GM18511 (cell line): Measurements from ENCODE around the gene MRC2.
"Not testable (repeated sequence)": the region's sequence is repeated elsewhere in the genome, so short reads cannot be mapped to it uniquely, and the experiment has no call there.

Source experiments
- ATAC-seq: cut with Tn5 transposase; IDR thresholded peaks from one replicate; pipeline ENCODE4 v1.9.1; 2021; ENCODE audit warnings: mild to moderate bottlenecking, moderate library complexity; ENCODE audit not compliant: unreplicated experiment

MRC2 gene

DNA sequence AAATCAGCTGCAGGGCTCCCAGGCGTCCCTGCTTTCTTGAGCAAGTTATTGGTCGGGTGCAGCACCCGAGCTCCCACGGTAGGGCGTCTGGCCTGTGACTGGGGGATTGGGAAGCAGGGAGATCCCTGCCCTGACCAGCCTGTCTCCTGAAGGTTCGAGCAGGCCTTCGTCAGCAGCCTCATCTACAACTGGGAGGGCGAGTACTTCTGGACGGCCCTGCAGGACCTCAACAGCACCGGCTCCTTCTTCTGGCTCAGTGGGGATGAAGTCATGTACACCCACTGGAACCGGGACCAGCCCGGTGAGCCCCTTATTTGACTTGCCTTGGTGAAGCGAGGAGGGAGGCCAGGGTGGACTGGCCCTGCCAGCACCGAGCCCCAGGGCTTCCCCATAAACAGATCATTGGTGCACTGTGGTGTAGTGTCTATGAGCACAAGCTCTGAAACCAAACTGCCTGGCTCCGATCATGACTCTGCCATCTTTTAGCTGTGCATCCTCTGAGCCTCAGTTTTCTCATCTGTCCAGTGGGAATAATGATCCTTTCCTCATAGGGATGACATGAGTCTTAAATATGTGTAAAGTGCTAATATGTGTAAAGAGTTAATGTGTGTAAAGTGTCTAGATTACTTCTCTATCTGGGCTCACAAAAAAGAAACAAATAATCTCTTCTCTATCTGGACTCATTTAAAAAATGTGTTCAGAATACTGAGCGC is 48.9 kb downstream of the MRC2 start:
- no peak for ATAC-seq

DNA sequence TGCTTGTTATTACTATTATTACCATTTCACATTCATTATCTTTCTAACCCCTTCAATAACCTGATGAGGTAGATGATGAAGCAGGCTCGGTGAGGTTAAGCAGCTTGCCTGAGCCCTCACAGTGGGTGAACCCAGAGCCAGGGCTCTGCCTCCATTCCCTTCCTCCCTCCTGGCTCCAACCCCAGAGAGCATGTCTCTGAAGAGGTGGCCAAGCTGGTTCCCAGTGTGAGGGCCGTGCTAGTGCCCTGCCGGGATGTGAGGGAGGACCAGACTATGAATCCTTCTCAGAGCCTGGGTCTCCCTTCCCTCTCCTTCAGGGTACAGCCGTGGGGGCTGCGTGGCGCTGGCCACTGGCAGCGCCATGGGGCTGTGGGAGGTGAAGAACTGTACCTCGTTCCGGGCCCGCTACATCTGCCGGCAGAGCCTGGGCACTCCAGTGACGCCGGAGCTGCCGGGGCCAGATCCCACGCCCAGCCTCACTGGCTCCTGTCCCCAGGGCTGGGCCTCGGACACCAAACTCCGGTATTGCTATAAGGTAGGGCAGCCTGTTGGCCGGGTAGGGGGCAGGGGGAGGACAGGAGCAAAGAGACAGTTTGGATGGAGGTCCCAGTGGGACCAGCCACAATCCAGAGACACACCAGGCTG is 49.6 kb downstream of the MRC2 start:
- no peak for ATAC-seq

DNA sequence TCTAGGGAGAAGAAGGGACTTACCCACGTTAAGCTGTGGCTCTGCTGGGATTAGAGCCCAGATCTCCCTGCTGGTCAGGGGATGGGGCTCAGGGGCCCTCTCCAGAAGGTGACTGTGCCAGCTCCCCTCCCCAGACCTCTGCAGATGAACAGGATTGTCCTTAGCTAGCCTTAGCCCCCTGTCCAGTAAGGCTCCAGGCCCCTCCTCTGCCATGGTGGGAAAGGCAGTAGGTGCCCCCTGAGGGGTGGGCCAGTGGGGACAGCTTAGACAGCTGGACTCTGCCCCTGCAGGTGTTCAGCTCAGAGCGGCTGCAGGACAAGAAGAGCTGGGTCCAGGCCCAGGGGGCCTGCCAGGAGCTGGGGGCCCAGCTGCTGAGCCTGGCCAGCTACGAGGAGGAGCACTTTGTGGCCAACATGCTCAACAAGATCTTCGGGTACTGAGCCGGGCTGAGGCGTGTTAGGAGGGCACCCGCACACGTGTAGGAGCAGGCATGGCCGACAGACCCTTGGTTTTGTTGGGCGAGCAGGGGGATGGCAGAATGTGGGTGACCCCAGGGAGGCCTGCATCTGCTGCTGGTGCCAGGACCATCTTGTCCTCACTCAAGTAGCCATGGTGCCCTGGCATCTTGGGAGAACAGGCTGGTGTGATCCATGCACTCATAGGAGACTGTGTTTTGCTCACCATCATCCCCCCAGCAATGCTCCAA is 50.9 kb downstream of the MRC2 start:
- no peak for ATAC-seq

DNA sequence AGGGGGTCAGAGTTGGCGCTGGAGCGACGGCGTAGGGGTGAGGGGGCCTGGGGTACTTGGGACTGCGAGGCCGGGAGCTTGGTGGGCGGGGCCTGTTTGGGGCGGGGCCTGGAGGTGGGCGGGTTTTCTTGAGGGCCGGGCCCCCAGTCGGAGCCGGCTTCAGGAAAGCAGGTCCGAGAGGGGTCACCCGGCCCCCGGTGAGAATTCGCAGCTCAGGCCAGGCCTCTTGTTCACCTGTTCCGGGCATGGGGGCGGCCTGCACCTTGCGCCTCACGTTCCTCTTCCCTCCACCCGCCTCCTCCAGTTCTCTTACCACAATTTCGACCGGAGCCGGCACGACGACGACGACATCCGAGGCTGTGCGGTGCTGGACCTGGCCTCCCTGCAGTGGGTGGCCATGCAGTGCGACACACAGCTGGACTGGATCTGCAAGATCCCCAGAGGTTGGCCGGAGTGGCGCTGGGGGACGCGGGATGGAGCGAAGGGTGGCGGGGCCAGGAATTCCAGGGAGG is 52.5 kb downstream of the MRC2 start:
- no peak for ATAC-seq

DNA sequence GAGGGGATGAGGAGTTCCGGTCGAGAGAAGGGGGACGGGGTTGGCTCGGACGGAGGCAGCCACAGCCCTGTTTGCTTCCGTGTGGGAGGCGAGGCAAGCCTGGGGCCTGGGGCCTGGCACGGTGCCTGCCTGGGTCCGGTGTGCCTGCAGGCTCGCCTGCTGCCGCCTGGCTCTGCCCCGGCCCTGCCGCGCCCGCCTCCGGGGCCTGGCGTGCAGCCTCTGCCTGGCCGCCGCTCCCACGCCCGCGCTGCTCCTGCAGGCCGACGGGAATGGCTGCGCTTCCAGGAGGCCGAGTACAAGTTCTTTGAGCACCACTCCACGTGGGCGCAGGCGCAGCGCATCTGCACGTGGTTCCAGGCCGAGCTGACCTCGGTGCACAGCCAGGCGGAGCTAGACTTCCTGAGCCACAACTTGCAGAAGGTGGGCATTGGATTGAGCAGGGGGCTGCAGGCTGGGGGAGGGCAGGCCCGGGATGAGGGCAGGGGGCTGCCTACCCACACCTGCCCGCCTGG is 53.1 kb downstream of the MRC2 start:
- no peak for ATAC-seq

DNA sequence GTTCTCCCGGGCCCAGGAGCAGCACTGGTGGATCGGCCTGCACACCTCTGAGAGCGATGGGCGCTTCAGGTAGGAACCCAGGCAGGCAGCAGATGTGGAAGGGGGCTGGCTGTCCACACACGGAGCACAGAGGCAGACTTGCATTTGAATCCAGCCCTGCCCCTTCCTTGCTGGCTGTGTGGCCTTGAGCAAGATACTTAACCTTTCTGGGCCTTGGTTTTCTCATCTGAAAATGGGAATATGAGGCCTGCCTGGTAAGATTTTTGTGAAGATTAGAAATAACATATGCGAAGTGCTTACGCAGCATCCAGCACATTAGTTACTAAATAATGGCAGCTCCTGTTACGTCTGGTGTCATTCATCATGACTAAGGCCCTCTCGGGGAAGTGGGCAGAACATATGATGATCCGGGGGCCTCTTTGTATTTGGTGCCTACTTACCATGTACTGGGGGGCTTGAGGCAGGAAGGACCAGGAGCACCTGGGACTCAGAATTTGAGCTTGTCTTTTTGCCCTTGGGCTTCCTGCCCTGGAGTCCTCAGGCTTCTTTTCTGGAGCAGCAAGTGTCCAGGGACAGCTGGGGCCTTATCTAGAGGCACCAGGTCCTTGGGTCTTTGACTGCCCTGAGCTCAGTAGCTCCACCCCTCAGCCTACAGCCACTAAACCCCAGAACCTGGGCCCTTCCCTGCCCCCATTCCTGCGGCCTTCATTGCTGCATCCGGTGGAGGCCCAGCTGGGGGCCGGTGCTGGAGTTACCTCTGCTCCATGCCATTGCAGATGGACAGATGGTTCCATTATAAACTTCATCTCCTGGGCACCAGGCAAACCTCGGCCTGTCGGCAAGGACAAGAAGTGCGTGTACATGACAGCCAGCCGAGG is 53.8 kb downstream of the MRC2 start:
- no peak for ATAC-seq

DNA sequence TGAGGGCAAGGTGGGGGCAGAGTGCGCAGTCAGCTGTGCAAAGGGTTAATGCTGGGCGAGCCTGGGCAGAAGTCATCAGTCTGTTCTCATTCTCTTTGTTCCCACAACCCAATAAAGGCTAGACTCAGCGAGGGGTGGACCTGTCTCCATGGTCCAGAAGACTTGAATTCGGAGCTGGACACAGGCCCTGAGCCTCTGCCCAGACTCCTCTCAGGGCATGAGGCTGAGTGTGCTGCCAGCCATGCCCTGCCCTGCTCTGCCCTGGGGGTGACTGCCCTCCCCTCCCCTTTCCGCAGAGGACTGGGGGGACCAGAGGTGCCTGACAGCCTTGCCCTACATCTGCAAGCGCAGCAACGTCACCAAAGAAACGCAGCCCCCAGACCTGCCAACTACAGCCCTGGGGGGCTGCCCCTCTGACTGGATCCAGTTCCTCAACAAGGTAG is 54.5 kb downstream of the MRC2 start:
- no peak for ATAC-seq

DNA sequence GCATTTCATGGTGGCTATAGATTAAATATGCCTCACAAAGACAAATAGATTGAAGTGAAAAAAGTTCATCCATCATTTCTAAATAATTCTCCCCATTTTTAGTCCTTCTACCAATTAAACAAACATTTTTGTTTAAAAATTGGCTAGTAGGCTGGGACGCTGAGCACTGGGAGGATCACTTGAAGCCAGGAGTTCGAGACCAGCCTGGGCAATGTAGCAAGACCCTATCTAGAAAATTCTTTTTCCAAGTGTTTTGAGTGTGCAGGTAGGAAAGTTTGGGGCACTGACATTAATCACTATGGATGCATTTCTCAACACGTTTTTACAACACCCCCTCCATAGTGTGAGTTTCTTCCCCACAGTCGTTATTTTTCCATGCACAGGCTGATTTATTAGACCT is 56.7 kb downstream of the MRC2 start:
- no peak for ATAC-seq

DNA sequence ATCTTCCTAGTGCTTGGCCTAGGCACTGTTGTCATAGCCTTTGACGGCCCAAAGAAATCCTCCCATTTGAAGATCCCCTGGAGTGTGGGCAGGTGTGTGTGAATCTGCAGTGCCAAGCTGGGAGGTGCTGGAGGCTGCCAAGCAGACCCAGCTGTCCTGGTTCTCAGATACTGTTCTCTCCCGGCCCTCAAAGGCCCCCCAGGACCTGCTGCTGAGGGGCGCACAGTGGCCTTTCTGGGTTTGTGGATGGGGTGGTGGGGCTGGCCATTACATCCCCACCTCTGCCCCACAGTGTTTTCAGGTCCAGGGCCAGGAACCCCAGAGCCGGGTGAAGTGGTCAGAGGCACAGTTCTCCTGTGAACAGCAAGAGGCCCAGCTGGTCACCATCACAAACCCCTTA is 60.5 kb downstream of the MRC2 start:
- no peak for ATAC-seq

DNA sequence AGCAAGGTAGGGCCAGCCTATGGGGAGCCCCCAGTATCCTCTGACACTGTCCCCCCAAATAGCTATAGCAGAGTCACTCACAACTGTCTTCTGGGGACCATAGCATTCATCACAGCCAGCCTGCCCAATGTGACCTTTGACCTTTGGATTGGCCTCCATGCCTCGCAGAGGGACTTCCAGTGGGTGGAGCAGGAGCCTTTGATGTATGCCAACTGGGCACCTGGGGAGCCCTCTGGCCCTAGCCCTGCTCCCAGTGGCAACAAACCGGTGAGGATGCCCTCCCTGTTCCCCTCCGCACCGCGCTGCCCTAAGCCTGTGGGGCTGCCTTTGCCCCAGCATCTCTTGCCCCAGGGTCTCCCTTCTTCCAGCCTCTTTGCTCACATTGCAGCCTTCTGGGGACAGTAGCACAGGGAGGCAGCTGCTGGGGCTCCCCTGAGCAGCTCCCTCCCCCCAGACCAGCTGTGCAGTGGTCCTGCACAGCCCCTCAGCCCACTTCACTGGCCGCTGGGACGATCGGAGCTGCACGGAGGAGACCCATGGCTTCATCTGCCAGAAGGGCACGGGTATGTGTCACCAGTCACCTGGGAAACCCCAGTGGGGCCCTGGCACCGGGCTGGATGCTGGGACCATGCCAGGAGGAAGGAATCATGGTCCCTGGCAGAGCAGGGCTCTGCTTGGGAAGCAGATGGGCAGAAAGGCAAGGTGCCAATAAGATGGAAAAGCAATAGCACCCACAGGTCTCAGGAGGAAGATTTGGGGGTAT is 61.1 kb downstream of the MRC2 start:
- no peak for ATAC-seq

DNA sequence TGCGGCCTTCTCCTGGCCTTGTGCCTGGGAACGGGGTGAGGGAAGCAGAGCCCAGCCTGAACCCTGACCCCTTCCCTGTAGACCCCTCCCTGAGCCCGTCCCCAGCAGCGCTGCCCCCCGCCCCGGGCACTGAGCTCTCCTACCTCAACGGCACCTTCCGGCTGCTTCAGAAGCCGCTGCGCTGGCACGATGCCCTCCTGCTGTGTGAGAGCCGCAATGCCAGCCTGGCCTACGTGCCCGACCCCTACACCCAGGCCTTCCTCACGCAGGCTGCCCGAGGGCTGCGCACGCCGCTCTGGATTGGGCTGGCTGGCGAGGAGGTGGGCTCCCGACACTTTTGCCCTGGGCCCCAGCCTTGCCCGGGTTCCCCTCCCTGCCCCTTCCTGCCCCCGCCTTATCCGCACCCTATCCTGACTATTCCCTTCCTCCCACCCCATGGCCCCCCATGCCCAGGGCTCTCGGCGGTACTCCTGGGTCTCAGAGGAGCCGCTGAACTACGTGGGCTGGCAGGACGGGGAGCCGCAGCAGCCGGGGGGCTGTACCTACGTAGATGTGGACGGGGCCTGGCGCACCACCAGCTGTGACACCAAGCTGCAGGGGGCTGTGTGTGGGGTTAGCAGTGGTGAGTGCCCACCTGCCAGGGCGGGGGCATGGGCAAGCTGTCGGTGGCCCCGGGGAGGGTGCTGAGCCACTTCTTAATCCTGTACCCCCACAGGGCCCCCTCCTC is 62.1 kb downstream of the MRC2 start:
- ATAC-seq: no peak

DNA sequence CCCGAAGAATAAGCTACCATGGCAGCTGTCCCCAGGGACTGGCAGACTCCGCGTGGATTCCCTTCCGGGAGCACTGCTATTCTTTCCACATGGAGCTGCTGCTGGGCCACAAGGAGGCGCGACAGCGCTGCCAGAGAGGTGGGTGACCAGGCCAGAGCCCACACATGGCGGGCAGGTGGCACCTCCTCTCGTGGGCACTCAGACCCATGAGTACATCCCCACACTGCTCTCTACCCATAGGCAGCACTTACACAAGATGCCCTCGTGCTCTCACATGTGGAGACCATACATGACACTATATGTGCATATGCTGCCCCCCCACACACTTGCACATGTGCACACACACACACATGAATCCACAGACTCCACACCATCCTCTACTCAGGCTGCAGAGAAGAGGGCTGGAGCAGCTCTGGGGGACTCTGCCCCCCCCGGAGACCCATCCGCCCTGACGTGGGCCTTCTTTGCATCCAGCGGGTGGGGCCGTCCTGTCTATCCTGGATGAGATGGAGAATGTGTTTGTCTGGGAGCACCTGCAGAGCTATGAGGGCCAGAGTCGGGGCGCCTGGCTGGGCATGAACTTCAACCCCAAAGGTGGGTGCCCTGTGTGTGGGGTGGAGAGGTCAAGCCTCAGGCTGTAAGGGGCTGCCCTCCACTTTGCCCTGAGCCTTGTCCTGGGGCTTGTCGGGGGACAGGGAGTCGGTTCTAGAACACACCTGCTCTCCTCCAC is 62.9 kb downstream of the MRC2 start:
- ATAC-seq: no peak

DNA sequence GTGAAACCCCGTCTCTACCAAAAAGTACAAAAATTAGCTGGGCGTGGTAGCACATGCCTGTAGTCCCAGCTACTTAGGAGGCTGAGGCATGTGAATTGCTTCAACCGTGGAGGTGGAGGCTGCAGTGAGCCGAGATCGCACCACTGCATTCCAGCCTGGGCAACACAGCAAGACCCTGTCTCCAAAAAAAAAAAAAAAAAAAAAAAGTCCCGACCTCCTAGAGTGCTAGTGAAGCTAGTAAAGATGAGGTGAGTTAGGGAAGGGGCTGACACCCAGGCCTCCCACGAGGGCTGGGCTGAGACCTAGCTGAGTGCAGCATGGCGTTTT is 64.1 kb downstream of the MRC2 start:
- ATAC-seq: not testable (repeated sequence)

DNA sequence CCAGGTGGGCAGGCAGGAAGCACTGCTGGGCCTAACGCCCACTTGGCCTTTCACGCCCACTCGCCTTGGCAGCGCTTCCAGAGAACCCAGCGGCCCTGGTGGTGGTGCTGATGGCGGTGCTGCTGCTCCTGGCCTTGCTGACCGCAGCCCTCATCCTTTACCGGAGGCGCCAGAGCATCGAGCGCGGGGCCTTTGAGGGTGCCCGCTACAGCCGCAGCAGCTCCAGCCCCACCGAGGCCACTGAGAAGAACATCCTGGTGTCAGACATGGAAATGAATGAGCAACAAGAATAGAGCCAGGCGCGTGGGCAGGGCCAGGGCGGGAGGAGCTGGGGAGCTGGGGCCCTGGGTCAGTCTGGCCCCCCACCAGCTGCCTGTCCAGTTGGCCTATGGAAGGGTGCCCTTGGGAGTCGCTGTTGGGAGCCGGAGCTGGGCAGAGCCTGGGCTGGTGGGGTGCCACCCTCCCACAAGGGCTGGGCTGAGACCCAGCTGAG is 64.7 kb downstream of the MRC2 start:
- no peak for ATAC-seq

DNA sequence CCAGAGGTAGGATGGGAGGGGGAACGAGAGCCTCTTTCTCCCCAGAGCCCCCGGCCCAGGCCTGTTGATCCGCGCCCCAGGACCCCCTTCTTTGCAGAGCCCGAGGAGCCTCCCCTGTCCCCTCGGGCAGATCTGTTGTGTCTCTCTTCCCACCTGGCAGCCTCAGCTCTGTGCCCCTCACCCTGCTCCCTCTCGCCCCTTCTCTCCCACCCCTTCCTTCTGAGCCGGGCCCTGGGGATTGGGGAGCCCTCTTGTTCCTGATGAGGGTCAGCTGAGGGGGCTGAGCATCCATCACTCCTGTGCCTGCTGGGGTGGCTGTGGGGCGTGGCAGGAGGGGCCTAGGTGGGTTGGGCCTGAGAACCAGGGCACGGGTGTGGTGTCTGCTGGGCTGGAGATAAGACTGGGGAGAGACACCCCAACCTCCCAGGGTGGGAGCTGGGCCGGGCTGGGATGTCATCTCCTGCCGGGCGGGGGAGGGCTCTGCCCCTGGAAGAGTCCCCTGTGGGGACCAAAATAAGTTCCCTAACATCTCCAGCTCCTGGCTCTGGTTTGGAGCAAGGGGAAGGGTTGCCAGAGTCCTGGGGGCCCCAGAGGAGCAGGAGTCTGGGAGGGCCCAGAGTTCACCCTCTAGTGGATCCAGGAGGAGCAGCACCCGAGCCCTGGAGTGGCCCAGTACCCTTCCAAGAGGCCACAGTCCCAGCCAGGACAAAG is 65.4 kb downstream of the MRC2 start:
- no peak for ATAC-seq

DNA sequence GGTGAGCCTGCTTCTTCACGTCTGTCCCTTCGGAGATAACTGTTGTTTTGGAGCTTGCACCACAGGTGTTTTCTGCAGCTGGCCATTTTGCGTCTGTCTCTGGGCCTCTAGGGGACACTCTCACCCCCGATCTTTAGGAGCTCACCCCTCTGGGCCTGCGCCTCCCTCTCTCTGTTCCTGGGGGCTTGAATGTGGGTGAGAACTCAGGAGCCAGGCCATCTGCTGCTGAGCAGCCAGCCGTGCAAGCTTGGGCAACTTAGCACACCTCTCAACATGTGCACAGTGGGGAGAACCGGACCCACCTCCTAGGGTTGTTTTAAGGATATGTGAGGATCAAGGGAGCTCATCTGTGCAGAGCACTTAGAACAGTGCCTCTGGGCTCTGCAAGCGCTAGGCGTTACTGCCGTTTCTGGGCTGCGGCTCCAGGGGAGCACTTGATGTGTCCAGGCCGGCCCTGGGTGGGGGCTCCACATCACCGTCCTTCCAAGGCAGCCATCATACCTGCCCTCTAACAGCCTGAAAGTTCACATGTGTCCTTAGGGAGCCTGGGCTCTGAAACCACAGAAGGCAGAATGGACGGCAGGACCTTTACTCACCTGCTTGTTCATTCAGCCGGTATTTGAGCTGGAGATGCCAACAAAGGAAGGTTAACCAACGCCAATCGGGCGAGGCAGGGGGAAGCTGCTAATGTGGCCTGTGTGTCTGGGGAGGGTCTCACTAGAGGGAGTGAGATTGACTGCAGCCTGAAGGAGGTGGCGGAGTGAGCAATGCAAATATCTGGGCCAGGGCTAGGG is 66.3 kb downstream of the MRC2 start:
- no peak for ATAC-seq

DNA sequence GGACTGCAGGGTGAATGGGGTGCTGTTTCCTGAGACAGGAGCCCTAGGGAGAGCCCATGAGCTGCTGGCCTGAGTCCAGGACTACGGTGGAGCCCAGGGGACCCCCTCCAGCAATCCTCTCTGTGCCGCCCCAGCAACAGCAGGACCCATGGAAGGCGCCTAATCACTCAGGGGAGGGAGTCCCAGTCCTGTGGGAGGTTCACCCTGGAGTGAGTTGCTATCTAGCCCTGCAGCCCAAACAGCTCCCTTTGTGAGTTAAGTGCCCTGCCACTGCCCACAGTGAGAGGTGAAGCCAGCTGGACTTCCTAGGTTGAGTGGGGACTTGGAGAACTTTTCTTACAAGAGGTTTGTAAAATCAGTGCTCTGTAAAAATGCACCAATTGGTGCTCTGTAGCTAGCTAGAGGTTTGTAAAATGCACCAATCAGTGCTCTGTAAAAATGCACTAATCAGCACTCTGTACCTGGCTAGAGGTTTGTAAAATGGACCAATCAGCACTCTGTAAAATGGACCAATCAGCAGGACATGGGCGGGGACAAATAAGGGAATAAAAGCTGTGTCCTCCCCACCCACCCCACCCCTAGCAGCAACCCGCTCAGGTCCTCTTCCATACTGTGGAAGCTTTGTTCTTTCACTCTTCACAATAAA is 67.7 kb downstream of the MRC2 start:
- ATAC-seq: not testable (repeated sequence)
